NK-92 treated with Interleukin-12 subunit alpha and Interleukin-12 subunit beta, amount 100 ng/mL, for 24 hours (cell line): ENCODE results near the gene ABLIM3.
"Not testable (repeated sequence)": the region's sequence is repeated elsewhere in the genome, so short reads cannot be mapped to it uniquely, and the experiment has no call there.

Experiments
- DNase-seq: peaks from one replicate; lab custom pipeline; 2025; lab: John Stamatoyannopoulos, UW

The ABLIM3 gene

DNA sequence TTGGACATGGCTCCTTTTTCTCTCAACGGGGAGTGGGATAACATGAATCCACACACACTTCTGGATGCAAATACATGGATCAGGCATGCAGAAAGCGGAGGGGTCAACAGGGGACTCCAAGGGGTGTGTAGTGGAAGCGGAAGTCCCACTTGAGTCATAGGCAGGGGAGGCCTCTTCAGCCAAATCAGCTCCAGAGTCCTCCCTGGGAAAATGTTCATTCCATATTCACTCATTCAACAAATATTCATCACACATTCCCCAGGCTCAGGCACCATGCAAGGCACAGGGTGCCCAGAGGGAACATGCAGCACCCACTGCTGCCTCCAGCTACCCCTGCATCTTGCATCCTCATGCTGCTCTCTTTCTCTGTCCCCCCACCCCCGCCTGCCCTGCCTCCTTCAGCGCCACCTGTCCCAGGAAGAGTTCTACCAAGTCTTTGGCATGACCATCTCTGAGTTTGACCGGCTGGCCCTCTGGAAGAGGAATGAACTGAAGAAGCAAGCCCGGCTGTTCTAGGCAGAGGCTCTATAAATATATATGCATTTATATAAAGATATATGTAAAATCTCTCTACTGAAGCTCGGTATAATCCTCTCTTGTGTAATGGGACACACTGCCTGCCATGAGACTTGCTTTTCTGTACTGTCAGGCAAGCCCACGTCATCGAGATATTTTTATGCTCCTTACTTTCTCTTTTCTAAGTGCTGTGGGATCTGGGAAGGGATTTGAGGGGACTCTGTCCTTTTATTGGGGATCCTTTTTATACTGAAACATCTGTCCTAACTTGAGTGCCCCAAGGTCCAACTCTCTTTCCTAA, 116.8 kb downstream of the ABLIM3 start:
- DNase-seq, result no peak

- no peak for DNase-seq
Observed at GRCh38 chr5:149260761-149261160, 119.5 kb downstream of the ABLIM3 start.

- no peak for DNase-seq
Observed at GRCh38 chr5:149261246-149261645, 120.0 kb downstream of the ABLIM3 start.

DNA sequence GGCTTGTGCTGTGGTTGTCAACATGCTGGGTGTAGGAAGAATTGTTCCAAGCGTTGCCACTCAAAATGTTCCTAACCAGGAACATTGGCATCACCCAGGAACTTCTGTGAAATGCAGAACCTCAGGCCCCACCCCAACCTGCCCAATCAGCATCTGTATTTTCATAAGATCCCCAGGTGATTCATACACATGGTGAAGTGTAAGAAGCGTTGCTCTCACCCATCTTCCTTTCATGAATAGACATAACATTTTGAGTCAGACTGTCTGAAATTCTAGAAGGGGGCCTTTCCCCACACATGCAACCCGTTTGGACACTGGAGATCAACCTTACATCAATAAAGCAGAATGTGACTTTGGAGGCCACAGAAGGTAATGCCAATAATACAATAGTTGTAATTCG, 121.0 kb downstream of the ABLIM3 start:
- DNase-seq, result no peak

DNA sequence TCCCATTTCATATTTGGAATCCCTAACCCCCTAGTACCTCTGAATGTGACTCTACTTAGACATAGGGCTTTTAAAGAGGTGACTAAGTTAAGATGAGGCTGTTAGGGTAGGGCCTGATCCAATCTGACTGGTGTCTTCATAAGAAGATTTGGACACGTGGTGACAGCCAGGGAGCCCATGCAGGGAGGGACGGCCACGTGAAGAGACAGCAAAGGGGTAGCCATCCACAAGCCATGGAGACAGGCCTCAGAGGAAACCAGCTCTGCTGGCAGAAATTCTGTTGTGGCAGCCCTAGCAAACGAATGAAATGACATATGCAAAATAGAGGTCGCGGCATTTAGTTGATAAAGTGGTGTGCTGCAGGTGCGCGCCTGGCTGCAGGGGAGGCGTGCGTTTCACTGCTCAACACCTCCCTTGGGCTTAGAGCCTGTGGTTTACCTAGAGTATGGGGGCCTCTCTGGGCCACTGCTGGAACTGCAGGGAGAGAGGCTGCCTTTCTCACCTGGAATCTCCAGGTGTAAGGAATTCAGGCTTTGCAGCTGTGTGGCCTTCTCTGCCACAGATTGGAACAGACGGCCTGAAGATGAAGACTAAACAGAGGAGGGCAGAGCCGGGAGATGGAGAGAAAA, 123.3 kb downstream of the ABLIM3 start:
- no peak for DNase-seq

- DNase-seq, result no peak
Observed at GRCh38 chr5:149265068-149265465, 123.8 kb downstream of the ABLIM3 start.

DNA sequence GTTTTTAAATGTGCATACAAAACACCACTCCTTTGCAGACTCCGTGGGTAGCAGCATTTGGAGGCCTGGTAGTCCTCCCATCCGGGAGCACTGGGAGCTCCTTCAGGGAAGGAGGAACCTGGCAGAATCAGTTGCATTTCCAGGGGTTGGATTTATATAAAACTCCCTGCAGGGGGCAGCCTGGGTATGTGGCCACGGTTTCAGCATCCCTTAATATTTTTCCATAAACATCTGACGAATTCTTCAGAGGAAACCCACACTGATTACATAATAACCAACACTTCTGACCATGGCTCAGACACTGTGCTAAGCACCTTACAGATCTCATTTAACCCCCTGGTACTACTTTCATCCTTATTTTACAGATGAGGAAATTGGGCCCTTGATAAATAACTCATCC, 124.3 kb downstream of the ABLIM3 start:
- no peak for DNase-seq

GRCh38 chr5:149267241-149267973, 126.1 kb downstream of the ABLIM3 start:
- no peak for DNase-seq

DNA sequence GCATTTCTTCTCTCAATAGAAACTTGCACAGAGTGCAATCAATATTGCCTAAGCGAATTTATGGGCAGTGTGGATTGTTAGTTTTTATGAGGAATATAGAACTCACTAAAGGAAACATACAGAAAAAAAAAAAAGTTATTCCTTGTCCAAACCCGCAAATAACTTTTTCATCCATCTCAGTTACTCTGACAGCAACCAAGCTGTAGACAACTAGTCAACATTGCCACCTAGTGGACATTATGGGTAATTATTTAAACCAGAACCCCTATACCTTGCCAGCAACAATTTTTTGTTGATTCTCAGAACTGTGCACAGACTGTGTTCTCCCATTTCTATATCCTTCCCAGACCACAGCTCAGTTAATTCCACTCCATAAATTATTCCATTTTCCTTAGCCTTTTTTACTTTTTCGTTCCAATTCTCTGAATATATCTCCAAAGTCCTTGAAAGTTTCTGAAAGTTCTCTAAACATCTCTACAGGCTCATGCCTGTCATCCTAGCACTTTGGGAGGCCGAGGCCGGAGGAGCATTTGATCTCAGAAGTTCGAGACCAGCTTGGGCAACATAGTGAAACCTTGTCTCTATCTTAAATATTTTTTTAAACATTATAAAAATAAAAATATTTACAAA, 127.8 kb downstream of the ABLIM3 start:
- DNase-seq, result no peak

DNA sequence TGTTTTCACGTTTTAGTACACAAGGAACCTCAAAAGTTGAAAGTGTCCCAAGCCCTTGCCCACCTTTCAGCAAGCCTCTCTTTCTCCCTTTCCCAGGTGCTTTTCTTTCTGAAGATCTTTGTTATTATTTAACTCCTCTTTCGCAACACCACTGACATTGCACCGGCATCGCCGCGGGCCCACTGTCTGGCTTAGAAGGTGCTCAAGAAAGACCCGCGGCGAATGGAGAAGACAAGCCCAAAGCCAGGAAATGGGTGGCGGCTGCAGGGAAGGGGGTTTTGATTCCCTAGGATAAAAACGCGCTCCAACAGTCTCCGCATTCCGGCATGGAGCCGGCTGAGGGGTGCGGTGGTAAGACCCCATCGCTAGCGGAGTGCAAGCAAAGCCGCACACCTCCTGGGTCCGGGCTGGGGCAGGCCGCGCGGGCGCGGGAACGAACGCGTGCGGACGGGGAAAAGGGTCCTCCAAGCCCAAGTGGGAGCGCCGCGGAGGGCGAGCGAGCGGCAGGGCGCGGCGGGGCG, 130.0 kb downstream of the ABLIM3 start:
- no peak for DNase-seq

- no peak for DNase-seq
Observed at GRCh38 chr5:149271716-149272563, 130.6 kb downstream of the ABLIM3 start, which contains the start of gene AFAP1L1. AFAP1L1 (plus strand) TSS chr5:149271859; CDS start chr5:149271969, 110 bp downstream.

DNA sequence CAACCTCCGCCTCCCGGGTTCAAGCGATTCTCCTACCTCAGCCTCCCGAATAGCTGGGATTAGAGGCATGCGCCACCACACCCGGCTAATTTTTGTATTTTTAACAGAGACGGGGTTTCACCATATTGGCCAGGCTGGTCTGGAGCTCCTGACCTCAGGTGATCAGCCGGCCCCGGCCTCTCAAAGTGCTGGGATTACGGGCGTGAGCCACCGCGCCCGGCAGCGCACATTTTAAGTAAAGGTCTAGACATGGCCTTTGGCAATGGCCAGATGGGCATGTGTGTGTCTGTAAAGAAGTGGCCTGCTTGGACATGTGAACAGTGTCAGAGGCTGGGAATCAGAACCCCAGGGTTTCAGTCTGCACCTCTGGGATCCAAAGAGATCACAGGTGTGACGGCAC, 131.5 kb downstream of the ABLIM3 start:
- not testable (repeated sequence) for DNase-seq

- no peak for DNase-seq
Observed at GRCh38 chr5:149273237-149273636, 131.9 kb downstream of the ABLIM3 start.

DNA sequence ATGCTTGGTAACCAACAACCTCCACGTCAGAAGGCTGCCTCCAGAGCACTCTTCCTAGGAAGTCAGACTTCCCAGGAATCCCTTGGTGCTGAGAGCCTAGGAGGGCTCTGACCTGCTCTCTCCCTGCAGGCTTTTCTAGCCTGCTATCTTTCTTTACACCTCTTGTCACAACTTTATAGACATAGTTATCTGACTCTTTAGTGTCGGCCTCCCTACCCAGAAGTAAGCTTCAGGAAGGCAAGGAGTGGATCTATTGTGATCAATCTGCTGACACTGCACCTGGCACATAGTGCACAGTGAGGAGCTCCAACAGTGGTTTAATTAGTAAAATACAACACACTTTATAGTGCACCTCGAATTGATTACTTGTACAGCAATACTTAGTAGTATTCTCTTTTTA, 132.7 kb downstream of the ABLIM3 start:
- no peak for DNase-seq

GRCh38 chr5:149274939-149275338, 133.6 kb downstream of the ABLIM3 start:
- DNase-seq, result no peak

DNA sequence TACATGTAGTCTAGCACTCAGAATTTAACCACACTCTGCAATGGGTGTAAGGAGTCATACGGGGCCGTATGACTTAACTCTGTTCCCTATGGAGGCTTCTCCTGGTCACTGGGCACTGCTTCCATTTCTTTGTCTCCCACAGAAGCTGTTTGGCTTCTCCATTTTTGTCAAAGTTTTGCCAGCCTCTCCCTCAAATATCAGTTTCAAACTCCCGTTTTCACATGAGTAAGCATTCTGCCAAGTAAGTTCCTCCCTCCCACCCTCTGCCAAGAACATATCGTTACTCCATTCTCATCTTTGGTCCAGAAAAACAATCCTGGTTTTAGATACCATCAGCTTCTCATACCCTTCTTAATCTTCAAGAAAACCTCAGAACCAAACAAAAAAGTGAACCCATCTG, 136.5 kb downstream of the ABLIM3 start:
- no peak for DNase-seq

- DNase-seq, result no peak
Observed at GRCh38 chr5:149278451-149279210, 137.3 kb downstream of the ABLIM3 start.

DNA sequence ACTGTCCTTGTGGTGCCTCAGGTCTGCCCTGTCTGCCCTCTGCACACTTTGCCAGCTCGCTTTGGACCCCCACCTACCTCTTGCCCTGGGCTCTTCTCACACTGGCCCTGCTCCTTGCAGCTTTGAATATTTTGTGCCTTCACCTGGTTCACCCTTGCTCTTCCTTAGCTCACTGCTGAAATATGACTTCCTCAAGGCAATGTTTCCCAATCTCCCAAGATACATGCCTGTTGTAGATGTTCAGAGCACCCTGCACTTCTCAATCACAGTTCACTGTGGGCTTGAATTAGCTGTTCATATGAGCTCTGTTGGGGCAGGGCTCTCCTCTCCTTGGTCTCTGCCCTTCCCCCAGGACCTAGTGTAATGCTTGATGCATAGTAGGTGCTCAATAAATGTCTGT, 138.4 kb downstream of the ABLIM3 start:
- no peak for DNase-seq

- DNase-seq, result no peak
Observed at GRCh38 chr5:149280124-149280523, 138.8 kb downstream of the ABLIM3 start.

DNA sequence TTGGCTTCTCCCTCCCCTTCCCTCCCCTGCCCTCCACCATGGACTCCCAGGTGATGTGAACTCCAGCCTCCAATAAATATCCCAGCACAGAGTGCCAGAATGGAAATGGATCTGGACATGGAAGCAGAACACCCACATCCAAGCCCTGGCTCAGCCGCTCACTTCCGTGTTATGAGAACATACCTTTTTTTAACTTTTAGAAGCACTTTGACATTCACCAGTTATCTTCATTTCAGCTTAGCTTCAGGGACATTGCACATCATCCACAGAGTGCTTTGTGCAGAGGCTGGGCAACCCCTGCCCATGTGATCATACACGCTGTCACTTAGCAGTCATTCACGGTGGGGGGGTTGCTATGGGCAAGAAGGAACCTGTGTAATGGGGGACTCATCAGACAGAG, 139.5 kb downstream of the ABLIM3 start:
- no peak for DNase-seq
